Neural cell (in vitro differentiated cells): ENCODE data around the gene CSF2RB. TPM values are rescaled to one million over a fixed set of nuclear protein-coding genes. Genes with fewer than 3 reads are reported as not detected.

ENCODE experiments used
- H2AFZ ChIP-seq: fragments of 200-600, 300-800 bp; sonication (generic), shearing (Covaris generic); 2 replicates; pipeline ENCODE4 v1.6.0; 2014; ENCODE audit warnings: low read depth, mild to moderate bottlenecking, antibody characterized with exemption, low read length, moderate library complexity
- H3F3A ChIP-seq: fragments of 200-600 bp; shearing (Covaris generic); 2 replicates; pipeline ENCODE4 v1.6.1; 2016; ENCODE audit warnings: mild to moderate bottlenecking, moderate library complexity, mixed read lengths, antibody characterized with exemption, low read length; ENCODE audit not compliant: insufficient read depth, poor library complexity, severe bottlenecking
- H3K27ac ChIP-seq: fragments of 200-600, 300-800 bp; sonication (generic), shearing (Covaris generic); 2 replicates; pipeline ENCODE4 v1.5.1; 2014; ENCODE audit warnings: mild to moderate bottlenecking, low read length, moderate library complexity
- H3K27me3 ChIP-seq: fragments of 300-800, 200-600 bp; sonication (generic), shearing (Covaris generic); 2 replicates; pipeline ENCODE4 v1.6.0; 2014; ENCODE audit warnings: mild to moderate bottlenecking, low read depth, low read length, moderate library complexity; ENCODE audit not compliant: insufficient read depth
- H3K36me3 ChIP-seq: fragments of 300-800, 200-600 bp; sonication (generic), shearing (Covaris generic); 2 replicates; pipeline ENCODE4 v1.5.1; 2014; ENCODE audit warnings: mild to moderate bottlenecking, antibody characterized with exemption, low read length, moderate library complexity; ENCODE audit not compliant: insufficient read depth
- H3K4me2 ChIP-seq: fragments of 300-800, 200-600 bp; sonication (generic), shearing (Covaris generic); 2 replicates; pipeline ENCODE4 v1.6.0; 2014; ENCODE audit warnings: mild to moderate bottlenecking, low read length
- H3K4me3 ChIP-seq: fragments of 300-800, 200-600 bp; sonication (generic), shearing (Covaris generic); 2 replicates; pipeline ENCODE4 v1.5.1; 2014; ENCODE audit warnings: mild to moderate bottlenecking, low read length, moderate library complexity
- H3K79me2 ChIP-seq: fragments of 200-600 bp; shearing (Covaris generic); replicated peaks from 2 replicates; pipeline ENCODE4 v1.6.0; 2014; ENCODE audit warnings: mild to moderate bottlenecking, low read length, moderate library complexity; ENCODE audit not compliant: insufficient read depth
- H3K9ac ChIP-seq: fragments of 300-800, 200-600 bp; sonication (generic), shearing (Covaris generic); 2 replicates; pipeline ENCODE4 v1.6.1; 2016; ENCODE audit warnings: mild to moderate bottlenecking, low read length, mixed read lengths
- H3K9me2 ChIP-seq: fragments of 200-600 bp; shearing (Covaris generic); 2 replicates; pipeline ENCODE4 v1.6.1; 2016; ENCODE audit warnings: mild to moderate bottlenecking, low read length, mixed read lengths; ENCODE audit not compliant: insufficient read depth
- H3K9me3 ChIP-seq: fragments of 200-600, 300-800 bp; sonication (generic), shearing (Covaris generic); 2 replicates; pipeline ENCODE4 v1.6.1; 2016; ENCODE audit warnings: mild to moderate bottlenecking, mixed run types, low read length, moderate library complexity, mixed read lengths
- H4K20me1 ChIP-seq: fragments of 200-600 bp; shearing (Covaris generic); 2 replicates; pipeline ENCODE4 v1.6.1; 2016; ENCODE audit warnings: mild to moderate bottlenecking, mixed run types; ENCODE audit not compliant: insufficient read depth
- EP300 ChIP-seq: fragments of 450-650 bp; conservative IDR thresholded peaks from 2 replicates; pipeline ENCODE4 v1.6.1; 2014; ENCODE audit warnings: antibody characterized with exemption, mild to moderate bottlenecking, moderate library complexity; ENCODE audit not compliant: poor library complexity, severe bottlenecking
- EZH2 ChIP-seq: fragments of 200-600, 300-800 bp; shearing (Covaris generic), sonication (generic); IDR thresholded peaks from 2 replicates; pipeline ENCODE4 v1.6.1; 2014; ENCODE audit warnings: antibody characterized with exemption, low read length, borderline replicate concordance, mild to moderate bottlenecking; ENCODE audit not compliant: insufficient read depth, poor library complexity, severe bottlenecking
- MXI1 ChIP-seq: fragments of 450-650 bp; conservative IDR thresholded peaks from 2 replicates; pipeline ENCODE4 v1.6.1; 2014; ENCODE audit warnings: antibody characterized with exemption, mild to moderate bottlenecking; ENCODE audit not compliant: poor library complexity, severe bottlenecking
- POLR2AphosphoS5 ChIP-seq: IDR thresholded peaks from 2 replicates; pipeline ENCODE4 v1.6.1; 2012
- RAD21 ChIP-seq: fragments of 450-650 bp; conservative IDR thresholded peaks from 2 replicates; pipeline ENCODE4 v1.6.1; 2014; ENCODE audit warnings: antibody characterized with exemption, mild to moderate bottlenecking, moderate library complexity
- SMC3 ChIP-seq: fragments of 450-650 bp; conservative IDR thresholded peaks from 2 replicates; pipeline ENCODE4 v1.6.1; 2014; ENCODE audit warnings: antibody characterized with exemption, mild to moderate bottlenecking, moderate library complexity; ENCODE audit not compliant: poor library complexity
- TAF1 ChIP-seq: IDR thresholded peaks from 2 replicates; pipeline ENCODE4 v1.6.1; 2012; ENCODE audit warnings: low read depth
- polyA plus RNA-seq: library from polyadenylated mRNA; depleted of rRNA; stranded (reverse); fragments of >200 nt; gene quantifications from 2 replicates; pipeline ENCODE4 v1.2.3, GENCODE V29; 2014
- TF ChIP-seq, protein P1 (sequence below): IDR thresholded peaks from 2 replicates; pipeline ENCODE4 v1.6.1; 2012; ENCODE audit warnings: borderline replicate concordance
- TF ChIP-seq, protein P2 (sequence below): fragments of 450-650 bp; IDR thresholded peaks from 2 replicates; pipeline ENCODE4 v1.5.1; 2014; ENCODE audit warnings: antibody characterized with exemption, mild to moderate bottlenecking, moderate library complexity; ENCODE audit not compliant: poor library complexity, severe bottlenecking

Gene CSF2RB
- polyA plus RNA-seq, 1 donor from 2014 or later: not detected

DNA sequence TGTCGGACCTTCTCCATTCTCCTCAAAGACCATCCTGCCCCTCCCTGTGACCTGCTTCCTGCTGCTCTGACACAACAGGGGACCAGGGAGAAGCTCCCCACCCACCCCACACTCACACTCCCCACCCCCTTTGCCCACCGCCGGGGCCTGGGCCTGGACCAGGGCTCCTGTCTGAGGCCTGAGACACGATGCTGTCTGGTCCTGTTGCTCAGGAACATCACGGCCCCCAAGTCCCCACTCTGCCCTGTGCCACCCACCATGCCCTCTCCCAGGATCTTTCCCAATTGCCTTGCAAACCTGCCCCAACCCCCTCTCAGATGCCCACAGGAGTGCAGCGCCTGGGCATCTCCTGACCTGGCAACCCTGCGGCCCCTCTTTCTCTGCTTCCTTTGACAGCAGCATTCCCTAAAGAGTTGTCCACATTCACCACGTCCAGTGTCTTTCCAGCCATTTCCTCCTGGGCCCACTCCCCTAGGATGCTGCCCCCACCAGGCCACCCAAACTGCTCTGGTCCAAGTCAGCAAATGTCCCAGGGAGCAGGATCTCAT, 10.8 kb downstream of the CSF2RB start:
- no peaks in the 10 kb centered on the region for H3F3A ChIP-seq
- no peaks in the 10 kb centered on the region for H3K9me3 ChIP-seq
- no peak overlapping the region for H3K4me3 ChIP-seq
- no peak overlapping the region for H2AFZ ChIP-seq
- H3K36me3 ChIP-seq: no peaks in the 10 kb centered on the region
- TF ChIP-seq SMC3 (no peak), POLR2AphosphoS5 (no peak), EZH2 (no peak), TAF1 (no peak), EP300 (no peak), MXI1 (no peak), RAD21 (no peak)
- TF ChIP-seq, protein P1, sequence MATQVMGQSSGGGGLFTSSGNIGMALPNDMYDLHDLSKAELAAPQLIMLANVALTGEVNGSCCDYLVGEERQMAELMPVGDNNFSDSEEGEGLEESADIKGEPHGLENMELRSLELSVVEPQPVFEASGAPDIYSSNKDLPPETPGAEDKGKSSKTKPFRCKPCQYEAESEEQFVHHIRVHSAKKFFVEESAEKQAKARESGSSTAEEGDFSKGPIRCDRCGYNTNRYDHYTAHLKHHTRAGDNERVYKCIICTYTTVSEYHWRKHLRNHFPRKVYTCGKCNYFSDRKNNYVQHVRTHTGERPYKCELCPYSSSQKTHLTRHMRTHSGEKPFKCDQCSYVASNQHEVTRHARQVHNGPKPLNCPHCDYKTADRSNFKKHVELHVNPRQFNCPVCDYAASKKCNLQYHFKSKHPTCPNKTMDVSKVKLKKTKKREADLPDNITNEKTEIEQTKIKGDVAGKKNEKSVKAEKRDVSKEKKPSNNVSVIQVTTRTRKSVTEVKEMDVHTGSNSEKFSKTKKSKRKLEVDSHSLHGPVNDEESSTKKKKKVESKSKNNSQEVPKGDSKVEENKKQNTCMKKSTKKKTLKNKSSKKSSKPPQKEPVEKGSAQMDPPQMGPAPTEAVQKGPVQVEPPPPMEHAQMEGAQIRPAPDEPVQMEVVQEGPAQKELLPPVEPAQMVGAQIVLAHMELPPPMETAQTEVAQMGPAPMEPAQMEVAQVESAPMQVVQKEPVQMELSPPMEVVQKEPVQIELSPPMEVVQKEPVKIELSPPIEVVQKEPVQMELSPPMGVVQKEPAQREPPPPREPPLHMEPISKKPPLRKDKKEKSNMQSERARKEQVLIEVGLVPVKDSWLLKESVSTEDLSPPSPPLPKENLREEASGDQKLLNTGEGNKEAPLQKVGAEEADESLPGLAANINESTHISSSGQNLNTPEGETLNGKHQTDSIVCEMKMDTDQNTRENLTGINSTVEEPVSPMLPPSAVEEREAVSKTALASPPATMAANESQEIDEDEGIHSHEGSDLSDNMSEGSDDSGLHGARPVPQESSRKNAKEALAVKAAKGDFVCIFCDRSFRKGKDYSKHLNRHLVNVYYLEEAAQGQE: no peak
- TF ChIP-seq, protein P2, sequence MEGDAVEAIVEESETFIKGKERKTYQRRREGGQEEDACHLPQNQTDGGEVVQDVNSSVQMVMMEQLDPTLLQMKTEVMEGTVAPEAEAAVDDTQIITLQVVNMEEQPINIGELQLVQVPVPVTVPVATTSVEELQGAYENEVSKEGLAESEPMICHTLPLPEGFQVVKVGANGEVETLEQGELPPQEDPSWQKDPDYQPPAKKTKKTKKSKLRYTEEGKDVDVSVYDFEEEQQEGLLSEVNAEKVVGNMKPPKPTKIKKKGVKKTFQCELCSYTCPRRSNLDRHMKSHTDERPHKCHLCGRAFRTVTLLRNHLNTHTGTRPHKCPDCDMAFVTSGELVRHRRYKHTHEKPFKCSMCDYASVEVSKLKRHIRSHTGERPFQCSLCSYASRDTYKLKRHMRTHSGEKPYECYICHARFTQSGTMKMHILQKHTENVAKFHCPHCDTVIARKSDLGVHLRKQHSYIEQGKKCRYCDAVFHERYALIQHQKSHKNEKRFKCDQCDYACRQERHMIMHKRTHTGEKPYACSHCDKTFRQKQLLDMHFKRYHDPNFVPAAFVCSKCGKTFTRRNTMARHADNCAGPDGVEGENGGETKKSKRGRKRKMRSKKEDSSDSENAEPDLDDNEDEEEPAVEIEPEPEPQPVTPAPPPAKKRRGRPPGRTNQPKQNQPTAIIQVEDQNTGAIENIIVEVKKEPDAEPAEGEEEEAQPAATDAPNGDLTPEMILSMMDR: no peak
- no peaks in the 10 kb centered on the region for H3K9me2 ChIP-seq
- H3K9ac ChIP-seq: no peak overlapping the region
- no peaks in the 10 kb centered on the region for H4K20me1 ChIP-seq
- H3K79me2 ChIP-seq: no peaks in the 10 kb centered on the region
- H3K27ac ChIP-seq: no peak overlapping the region
- H3K27me3 ChIP-seq: no peaks in the 10 kb centered on the region
- no peak overlapping the region for H3K4me2 ChIP-seq

DNA sequence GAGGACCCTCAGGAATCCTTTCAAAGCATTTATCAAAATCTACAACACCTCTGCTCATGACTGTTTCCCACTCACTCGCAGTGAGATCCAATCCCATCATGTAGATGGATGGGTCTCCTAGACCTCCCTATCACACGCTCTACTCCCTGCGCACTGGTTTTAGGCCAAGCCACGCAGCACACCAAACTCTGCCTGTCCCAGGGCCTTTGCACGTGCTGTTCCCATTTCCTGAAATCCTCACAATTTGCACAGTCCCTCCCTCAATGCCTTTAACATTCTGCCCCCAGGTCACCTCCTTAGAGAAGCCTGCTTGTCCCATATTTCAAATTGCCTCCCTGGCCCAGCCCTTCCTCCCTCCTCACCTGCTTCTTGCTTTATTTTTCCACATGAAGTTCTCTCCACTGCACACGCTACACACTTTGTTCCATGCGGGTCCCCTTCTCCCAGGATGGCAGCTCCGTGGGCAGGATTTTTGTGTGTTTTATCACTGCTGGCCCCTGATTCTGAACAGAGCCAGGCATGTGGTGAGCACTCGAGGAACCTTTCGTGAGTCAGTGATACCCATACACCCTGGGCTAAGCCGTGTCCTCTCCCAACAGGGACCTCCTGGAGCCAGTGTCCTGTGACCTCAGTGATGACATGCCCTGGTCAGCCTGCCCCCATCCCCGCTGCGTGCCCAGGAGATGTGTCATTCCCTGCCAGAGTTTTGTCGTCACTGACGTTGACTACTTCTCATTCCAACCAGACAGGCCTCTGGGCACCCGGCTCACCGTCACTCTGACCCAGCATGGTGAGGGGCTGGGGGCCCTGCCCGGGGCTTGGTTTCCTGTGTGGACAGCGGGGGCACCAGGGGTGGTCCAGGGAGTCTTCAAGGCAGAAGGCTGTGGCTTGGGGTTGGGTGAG, 12.2 kb downstream of the CSF2RB start:
- H3K27ac ChIP-seq: no peak overlapping the region
- no peaks in the 10 kb centered on the region for H3K9me2 ChIP-seq
- no peaks in the 10 kb centered on the region for H3K9me3 ChIP-seq
- no peak overlapping the region for H3K4me3 ChIP-seq
- no peaks in the 10 kb centered on the region for H3K79me2 ChIP-seq
- H3K27me3 ChIP-seq: no peaks in the 10 kb centered on the region
- H2AFZ ChIP-seq: no peak overlapping the region
- TF ChIP-seq SMC3 (no peak), RAD21 (no peak), TAF1 (no peak), EP300 (no peak), POLR2AphosphoS5 (no peak), MXI1 (no peak), EZH2 (no peak)
- TF ChIP-seq, protein P2: no peak
- TF ChIP-seq, protein P1: no peak
- no peak overlapping the region for H3K4me2 ChIP-seq
- no peaks in the 10 kb centered on the region for H4K20me1 ChIP-seq
- no peak overlapping the region for H3K9ac ChIP-seq
- H3K36me3 ChIP-seq: no peaks in the 10 kb centered on the region
- H3F3A ChIP-seq: no peaks in the 10 kb centered on the region
